Activated CD4-positive, alpha-beta T cell treated with anti-CD3 and anti-CD28 coated beads, Interleukin-2, amount 10 ng/mL, durations not matched to agents 7 days and 5 days (primary cell): ENCODE results near the gene THAP4. TPM values are rescaled to one million over a fixed set of nuclear protein-coding genes. Genes with fewer than 3 reads are reported as not detected.

Experiments
- CTCF ChIA-PET: fragments of 350-600 bp; sonication (Branson Sonifier 250); formaldehyde crosslinking; loops from one replicate; lab custom pipeline; 2021; ENCODE audit warnings: antibody characterized with exemption; lab: Charles Lee
- POLR2A ChIA-PET: fragments of 350-600 bp; sonication (Branson Sonifier 250); formaldehyde crosslinking; loops from one replicate; lab custom pipeline; 2021; ENCODE audit warnings: antibody characterized with exemption; lab: Charles Lee
- DNase-seq: peaks from one replicate; pipeline ENCODE4 v3.0.0-alpha.2; 2020
- H3K27ac Mint-ChIP-seq: one replicate; pipeline ENCODE4 v1.8.0; 2021; ENCODE audit warnings: mild to moderate bottlenecking, moderate library complexity, mixed read lengths
- H3K27me3 Mint-ChIP-seq: one replicate; pipeline ENCODE4 v1.8.0; 2021; ENCODE audit warnings: mixed read lengths
- H3K36me3 Mint-ChIP-seq: one replicate; pipeline ENCODE4 v1.8.0; 2021; ENCODE audit warnings: low read depth, mixed read lengths
- H3K4me1 Mint-ChIP-seq: one replicate; pipeline ENCODE4 v1.8.0; 2021; ENCODE audit warnings: mixed read lengths
- H3K4me3 Mint-ChIP-seq: one replicate; pipeline ENCODE4 v1.8.0; 2021; ENCODE audit warnings: mild to moderate bottlenecking, moderate library complexity, mixed read lengths
- H3K9me3 Mint-ChIP-seq: one replicate; pipeline ENCODE4 v1.8.0; 2021; ENCODE audit warnings: mixed read lengths
- total RNA-seq, 2 experiments: library from RNA; stranded (reverse); gene quantifications; one replicate each; pipeline ENCODE4 v1.2.3, GENCODE V29; 2021

The THAP4 gene
- 10 to 100 TPM; 35.4 to 37.0 TPM for total RNA-seq

- peaks cover 49% of the 10 kb centered on the region for H3K4me1 Mint-ChIP-seq
- peak within 1 kb of the TSS; percentile 98 for H3K27ac Mint-ChIP-seq
Measured at GRCh38 chr2:241637018-241637794, at the start of gene THAP4, which contains the start of gene ATG4B. THAP4 (minus strand) TSS chr2:241637158; CDS start chr2:241637017, 141 bp downstream. ATG4B (plus strand) TSS chr2:241637693; CDS start chr2:241637715, 22 bp downstream.

DNA sequence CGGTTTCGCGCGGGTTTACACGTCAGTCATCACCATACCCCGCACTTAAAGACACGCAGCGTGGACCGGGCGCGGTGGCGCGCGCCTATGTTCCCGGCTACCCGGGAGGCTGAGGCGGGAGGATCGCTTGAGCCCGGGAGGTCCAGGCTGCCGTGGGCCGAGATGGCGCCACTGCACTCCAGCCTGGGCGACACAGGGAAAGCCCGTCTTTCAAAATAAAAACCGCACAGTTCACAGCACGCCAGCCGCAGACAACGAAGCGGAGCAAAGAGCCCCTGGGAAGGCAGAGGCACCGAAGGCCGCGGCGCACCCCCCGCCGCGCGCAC, 49.3 kb upstream of the THAP4 start:
- Mint-ChIP-seq H3K27me3 (no peaks in the 10 kb centered on the region), H3K36me3 (peaks cover 50% of the 10 kb centered on the region), H3K4me1 (peaks cover 38% of the 10 kb centered on the region), H3K27ac (peak overlapping the region; percentile 92), H3K4me3 (peak overlapping the region; percentile 93), H3K9me3 (no peaks in the 10 kb centered on the region)
- POLR2A ChIA-PET, result interaction anchor here (0.6 to 1.0 kb wide), 5 partner anchors 8 to 91 kb away, joined by 3 to 5 read pairs (median 3); partner anchors contain the start of gene D2HGDH
- no peak for DNase-seq
- CTCF ChIA-PET, result interaction anchor here (0.5 to 4.0 kb wide), 6 partner anchors 14 to 192 kb away, joined by 3 to 37 read pairs (median 4); partner anchors contain the start of gene ING5

More at GRCh38 chr2:241637018-241637794, at the start of gene THAP4, which contains the start of gene ATG4B:
- ChIA-PET CTCF (interaction anchor here (0.5 to 2.4 kb wide), 6 partner anchors 11 to 341 kb away, joined by 3 to 7 read pairs (median 4); no protein-coding TSS in a partner anchor), POLR2A (no interaction called here)
- H3K4me3 Mint-ChIP-seq, result peak within 1 kb of the TSS; percentile 95
- H3K36me3 Mint-ChIP-seq, result peaks cover 35% of the 10 kb centered on the region
- H3K27me3 Mint-ChIP-seq, result no peaks in the 10 kb centered on the region
- DNase-seq, result peak; percentile 79
- peaks cover 5% of the 10 kb centered on the region for H3K9me3 Mint-ChIP-seq

DNA sequence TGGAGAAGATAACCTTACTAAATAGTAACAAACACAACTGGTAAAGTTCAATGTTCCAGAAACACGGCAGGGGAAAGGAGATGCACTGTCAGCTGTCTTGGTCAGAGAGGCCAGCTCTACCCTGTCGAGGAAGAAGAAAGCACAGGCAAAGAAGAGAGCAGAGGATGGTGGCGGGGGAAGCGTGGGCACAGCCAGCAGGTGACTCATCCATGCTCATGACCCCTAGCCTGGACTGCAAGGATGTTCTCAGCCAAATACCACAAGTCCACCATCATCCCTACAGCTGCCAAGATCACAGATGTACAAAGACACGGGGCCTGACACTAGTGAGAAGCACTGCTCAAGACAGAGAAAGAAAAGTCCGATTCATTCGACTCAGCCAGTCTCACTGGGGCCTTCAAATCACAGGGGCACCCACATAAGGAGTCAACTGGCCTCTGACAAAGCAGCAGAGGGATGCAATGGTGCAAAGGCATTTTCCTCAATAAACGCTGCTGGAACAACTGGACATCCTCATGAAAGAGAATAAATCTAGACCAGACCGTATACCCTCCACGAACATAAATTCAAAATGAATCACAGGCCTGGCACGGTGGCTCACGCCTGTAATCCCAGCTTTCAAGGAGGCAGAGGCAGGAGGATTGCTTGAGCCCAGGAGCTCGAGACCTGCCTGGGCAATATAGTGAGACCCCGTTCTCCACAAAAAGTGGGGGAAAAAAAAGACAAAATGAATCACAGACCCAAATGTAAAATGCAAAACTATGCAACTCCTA, 44.1 kb upstream of the THAP4 start:
- Mint-ChIP-seq H3K9me3 (no peaks in the 10 kb centered on the region), H3K27me3 (no peaks in the 10 kb centered on the region), H3K4me3 (no peak overlapping the region), H3K27ac (no peak overlapping the region), H3K36me3 (peaks cover 62% of the 10 kb centered on the region), H3K4me1 (peaks cover 22% of the 10 kb centered on the region)
- DNase-seq, result no peak
- ChIA-PET POLR2A (no interaction called here), CTCF (no interaction called here)

- Mint-ChIP-seq H3K4me1 (peaks cover 15% of the 10 kb centered on the region), H3K27me3 (no peaks in the 10 kb centered on the region), H3K4me3 (no peak overlapping the region), H3K36me3 (peaks cover 57% of the 10 kb centered on the region), H3K9me3 (no peaks in the 10 kb centered on the region), H3K27ac (no peak overlapping the region)
- ChIA-PET POLR2A (no interaction called here), CTCF (interaction anchor here (1.3 to 1.4 kb wide), 2 partner anchors 10 to 15 kb away, joined by 4 read pairs; no protein-coding TSS in a partner anchor)
- DNase-seq, result no peak
Measured at GRCh38 chr2:241680044-241680443, 43.1 kb upstream of the THAP4 start.

DNA sequence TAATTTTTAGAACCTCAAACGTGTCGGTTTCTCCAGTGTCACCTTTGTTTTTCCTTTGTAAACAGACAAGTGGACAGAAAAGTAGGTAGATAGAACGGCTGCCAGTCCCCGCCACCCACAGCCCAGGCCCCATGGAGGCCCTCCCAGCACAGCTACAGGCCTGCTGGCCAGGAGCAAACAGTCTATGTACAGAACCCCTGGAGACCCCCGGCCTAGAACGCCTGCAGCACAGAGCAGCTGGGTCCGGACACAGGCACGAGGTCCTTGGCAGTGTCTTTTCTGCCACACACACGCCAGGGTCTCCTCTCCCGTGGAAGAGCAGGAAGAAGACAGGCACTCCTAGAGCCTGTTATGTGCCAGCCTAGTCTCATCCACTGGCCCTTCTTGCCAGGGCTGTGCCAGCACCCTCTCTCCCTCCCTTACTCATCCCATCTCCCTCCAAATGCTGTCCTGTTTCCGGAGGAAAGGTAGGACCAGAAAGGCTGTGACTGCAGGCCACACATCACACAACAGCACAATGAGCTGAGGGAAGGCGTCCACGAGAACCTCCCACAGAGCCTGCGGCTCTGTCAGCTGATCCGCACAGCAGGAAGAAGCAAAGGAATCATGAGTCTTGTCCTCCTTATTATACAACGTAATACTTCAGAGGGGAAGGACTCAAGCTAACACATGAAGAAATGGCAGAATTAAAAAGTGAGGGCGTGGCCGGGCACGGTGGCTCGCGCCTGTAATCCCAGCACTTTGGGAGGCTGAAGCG, 42.0 kb upstream of the THAP4 start:
- no peak overlapping the region for H3K4me3 Mint-ChIP-seq
- ChIA-PET CTCF (interaction anchor here (1.3 to 1.4 kb wide), 2 partner anchors 9 to 14 kb away, joined by 4 read pairs; no protein-coding TSS in a partner anchor), POLR2A (interaction anchor here (0.7 kb wide), 1 partner anchor 8 kb away, joined by 4 read pairs; the partner anchor contains the start of gene DTYMK)
- no peaks in the 10 kb centered on the region for H3K27me3 Mint-ChIP-seq
- peaks cover 10% of the 10 kb centered on the region for H3K4me1 Mint-ChIP-seq
- DNase-seq, result no peak
- H3K9me3 Mint-ChIP-seq, result no peaks in the 10 kb centered on the region
- peaks cover 53% of the 10 kb centered on the region for H3K36me3 Mint-ChIP-seq
- no peak overlapping the region for H3K27ac Mint-ChIP-seq

- ChIA-PET CTCF (interaction anchor here (1.4 kb wide), 1 partner anchor 13 kb away, joined by 4 read pairs; no protein-coding TSS in a partner anchor), POLR2A (interaction anchor here (0.7 kb wide), 1 partner anchor 8 kb away, joined by 4 read pairs; the partner anchor contains the start of gene DTYMK)
- Mint-ChIP-seq H3K27ac (no peak overlapping the region), H3K36me3 (peaks cover 49% of the 10 kb centered on the region), H3K4me3 (no peak overlapping the region), H3K4me1 (peaks cover 15% of the 10 kb centered on the region), H3K27me3 (no peaks in the 10 kb centered on the region), H3K9me3 (no peaks in the 10 kb centered on the region)
- no peak for DNase-seq
Measured at GRCh38 chr2:241678307-241678706, 41.3 kb upstream of the THAP4 start.

DNA sequence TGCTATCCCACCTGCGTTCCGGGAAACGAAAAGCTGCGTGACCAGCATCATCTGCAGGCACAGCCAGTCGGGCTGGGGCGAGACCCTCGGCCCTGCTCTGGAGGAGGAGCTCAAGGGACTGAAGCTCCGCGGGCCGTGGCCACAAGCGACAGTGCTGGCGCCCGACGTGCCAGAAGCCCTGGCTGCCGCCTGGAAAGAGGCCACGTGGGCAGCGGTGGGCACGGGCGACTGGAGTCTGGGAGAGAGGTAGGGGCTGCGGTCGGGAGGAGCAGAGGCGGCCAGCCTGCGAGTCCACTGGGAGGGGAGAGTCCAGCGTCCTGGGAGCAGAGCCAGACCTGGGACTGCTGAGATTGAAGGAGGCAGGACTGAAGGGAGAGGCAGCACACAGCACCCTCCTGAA, 40.4 kb upstream of the THAP4 start:
- Mint-ChIP-seq H3K27ac (no peak overlapping the region), H3K36me3 (peaks cover 41% of the 10 kb centered on the region), H3K4me3 (no peak overlapping the region), H3K4me1 (peaks cover 18% of the 10 kb centered on the region), H3K27me3 (no peaks in the 10 kb centered on the region), H3K9me3 (no peaks in the 10 kb centered on the region)
- no peak for DNase-seq
- ChIA-PET POLR2A (no interaction called here), CTCF (interaction anchor here (0.9 kb wide), 1 partner anchor 25 kb away, joined by 3 read pairs; the partner anchor contains the start of gene ING5)

DNA sequence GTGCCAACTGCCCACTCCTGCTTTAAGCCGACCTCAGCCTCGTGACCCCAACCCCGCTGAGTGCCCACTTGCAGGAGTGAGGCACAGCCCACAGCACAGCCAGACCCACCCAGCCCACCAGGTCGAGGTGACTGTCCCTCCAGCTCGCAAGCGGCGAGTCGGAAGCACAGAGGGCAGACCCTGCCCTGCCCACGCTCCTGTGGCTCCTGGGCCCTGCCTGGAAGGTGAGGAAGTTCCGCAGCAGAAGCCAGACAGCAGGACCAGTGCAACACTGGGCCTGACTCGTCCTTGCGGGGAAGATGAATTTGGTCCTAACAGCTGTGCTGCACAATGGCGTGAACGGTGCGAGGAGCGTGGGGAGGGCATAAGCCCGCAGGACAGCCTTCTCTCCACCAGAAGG, 39.7 kb upstream of the THAP4 start:
- ChIA-PET POLR2A (no interaction called here), CTCF (interaction anchor here (0.9 kb wide), 2 partner anchors 22 to 26 kb away, joined by 3 to 6 read pairs; partner anchors contain the start of gene ING5)
- DNase-seq, result no peak
- Mint-ChIP-seq H3K27ac (no peak overlapping the region), H3K27me3 (no peaks in the 10 kb centered on the region), H3K36me3 (peaks cover 34% of the 10 kb centered on the region), H3K9me3 (no peaks in the 10 kb centered on the region), H3K4me1 (peaks cover 18% of the 10 kb centered on the region), H3K4me3 (no peak overlapping the region)

- DNase-seq, result no peak
- Mint-ChIP-seq H3K27ac (no peak overlapping the region), H3K4me1 (peaks cover 16% of the 10 kb centered on the region), H3K9me3 (no peaks in the 10 kb centered on the region), H3K36me3 (peaks cover 26% of the 10 kb centered on the region), H3K27me3 (no peaks in the 10 kb centered on the region), H3K4me3 (no peak overlapping the region)
- ChIA-PET CTCF (interaction anchor here (0.9 kb wide), 1 partner anchor 21 kb away, joined by 6 read pairs; no protein-coding TSS in a partner anchor), POLR2A (no interaction called here)
Measured at GRCh38 chr2:241675885-241676284, 38.9 kb upstream of the THAP4 start.

DNA sequence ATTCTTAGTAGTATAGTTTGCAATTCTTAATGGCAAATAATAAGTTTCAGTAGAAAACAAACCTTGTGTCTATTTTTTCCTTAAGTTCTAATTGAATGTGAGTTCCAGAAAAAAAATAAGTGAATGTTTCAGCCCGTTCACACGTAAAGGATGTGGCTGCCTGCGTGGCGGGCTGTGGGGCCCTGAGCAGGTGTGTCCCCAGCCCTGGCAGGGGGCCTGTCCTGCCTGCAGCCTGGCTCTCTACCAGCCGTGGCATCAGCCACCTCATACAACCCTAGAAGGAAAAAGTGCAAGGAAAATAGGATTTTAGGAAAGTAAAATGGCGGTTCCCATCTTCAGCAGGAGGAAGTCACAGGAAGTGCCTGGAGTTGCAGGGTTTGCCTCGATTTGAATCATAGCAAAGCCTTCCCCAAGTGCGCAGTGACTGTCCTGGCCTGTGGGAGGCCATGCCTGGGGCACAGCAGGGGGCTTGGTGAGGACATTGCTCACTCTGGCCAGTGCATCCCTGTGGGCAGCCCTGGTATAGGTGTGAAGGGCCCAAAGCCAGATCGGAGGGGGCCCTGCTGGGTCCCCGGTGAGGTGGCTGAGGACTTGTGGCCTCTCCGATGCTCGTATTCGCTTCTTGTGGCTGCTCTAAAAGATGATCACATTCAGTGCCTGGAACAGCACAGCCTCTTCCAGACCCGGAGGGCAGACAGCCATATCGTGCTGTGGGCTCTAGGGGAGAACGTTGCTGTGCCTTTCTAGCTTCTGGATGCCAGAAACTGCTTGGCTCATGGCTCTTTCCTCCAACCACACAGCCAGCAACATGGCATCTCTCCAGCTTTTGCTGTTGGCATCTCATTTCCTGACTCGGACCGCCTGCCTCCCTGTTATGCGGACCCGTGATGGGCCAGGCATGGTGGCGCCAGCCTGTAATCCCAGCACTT, 37.1 kb upstream of the THAP4 start:
- Mint-ChIP-seq H3K27ac (peak overlapping the region; percentile 41), H3K27me3 (no peaks in the 10 kb centered on the region), H3K4me3 (no peak overlapping the region), H3K36me3 (peaks cover 17% of the 10 kb centered on the region), H3K4me1 (peaks cover 12% of the 10 kb centered on the region), H3K9me3 (no peaks in the 10 kb centered on the region)
- CTCF ChIA-PET, result no interaction called here
- POLR2A ChIA-PET, result no interaction called here
- DNase-seq, result no peak

DNA sequence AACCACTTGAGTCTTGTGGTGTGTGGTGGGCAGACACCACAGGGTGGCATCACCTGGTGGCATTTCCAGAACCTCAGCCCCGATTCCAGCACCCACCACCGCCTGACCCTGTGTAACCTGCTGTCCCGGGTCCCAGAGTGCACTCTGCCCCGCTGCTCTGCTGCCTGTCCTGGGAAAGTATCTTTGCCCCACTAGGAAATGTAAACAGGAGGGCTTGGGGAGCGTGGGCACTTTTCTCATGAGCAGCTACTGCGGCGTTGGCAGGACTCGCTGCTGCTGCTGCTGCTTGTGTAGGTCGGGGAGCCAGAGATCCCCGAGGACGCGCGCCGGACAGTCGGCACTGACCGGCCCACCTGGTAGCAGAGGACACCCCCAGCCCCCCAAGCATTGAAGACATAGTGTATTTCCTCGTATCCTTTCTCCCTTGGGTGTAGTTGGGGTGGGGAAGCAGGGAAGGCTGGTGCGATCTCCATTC, 36.3 kb upstream of the THAP4 start:
- no peaks in the 10 kb centered on the region for H3K9me3 Mint-ChIP-seq
- H3K27me3 Mint-ChIP-seq, result no peaks in the 10 kb centered on the region
- no peak for DNase-seq
- no peak overlapping the region for H3K4me3 Mint-ChIP-seq
- CTCF ChIA-PET, result no interaction called here
- POLR2A ChIA-PET, result no interaction called here
- H3K27ac Mint-ChIP-seq, result peak overlapping the region; percentile 13
- H3K4me1 Mint-ChIP-seq, result peaks cover 12% of the 10 kb centered on the region
- peaks cover 18% of the 10 kb centered on the region for H3K36me3 Mint-ChIP-seq
